ENCODE data around the gene ASPDH.

The ASPDH gene

DNA sequence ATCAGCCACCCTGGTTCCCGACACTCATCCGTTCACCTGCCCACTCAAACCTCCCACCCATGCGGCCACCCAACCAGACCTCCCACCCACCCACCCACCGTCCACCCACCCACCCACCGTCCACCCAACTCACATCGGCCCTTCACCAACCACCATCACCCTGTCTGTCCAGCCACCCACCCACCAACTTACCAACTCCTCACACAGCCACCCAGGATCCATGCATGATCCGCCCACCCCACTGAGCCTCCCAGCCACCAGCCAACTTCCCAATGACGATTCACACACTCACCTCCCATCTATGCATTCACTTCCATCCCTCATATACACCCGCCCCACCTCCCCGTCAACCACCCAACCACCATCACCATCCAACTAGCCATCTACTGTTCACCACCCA is 7.0 kb downstream of the ASPDH start:
- H3K27ac ChIP-seq: no peak overlapping the region
- TF ChIP-seq, protein P1, sequence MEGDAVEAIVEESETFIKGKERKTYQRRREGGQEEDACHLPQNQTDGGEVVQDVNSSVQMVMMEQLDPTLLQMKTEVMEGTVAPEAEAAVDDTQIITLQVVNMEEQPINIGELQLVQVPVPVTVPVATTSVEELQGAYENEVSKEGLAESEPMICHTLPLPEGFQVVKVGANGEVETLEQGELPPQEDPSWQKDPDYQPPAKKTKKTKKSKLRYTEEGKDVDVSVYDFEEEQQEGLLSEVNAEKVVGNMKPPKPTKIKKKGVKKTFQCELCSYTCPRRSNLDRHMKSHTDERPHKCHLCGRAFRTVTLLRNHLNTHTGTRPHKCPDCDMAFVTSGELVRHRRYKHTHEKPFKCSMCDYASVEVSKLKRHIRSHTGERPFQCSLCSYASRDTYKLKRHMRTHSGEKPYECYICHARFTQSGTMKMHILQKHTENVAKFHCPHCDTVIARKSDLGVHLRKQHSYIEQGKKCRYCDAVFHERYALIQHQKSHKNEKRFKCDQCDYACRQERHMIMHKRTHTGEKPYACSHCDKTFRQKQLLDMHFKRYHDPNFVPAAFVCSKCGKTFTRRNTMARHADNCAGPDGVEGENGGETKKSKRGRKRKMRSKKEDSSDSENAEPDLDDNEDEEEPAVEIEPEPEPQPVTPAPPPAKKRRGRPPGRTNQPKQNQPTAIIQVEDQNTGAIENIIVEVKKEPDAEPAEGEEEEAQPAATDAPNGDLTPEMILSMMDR (conservative IDR thresholded peaks at IDR 0.05): no peak

DNA sequence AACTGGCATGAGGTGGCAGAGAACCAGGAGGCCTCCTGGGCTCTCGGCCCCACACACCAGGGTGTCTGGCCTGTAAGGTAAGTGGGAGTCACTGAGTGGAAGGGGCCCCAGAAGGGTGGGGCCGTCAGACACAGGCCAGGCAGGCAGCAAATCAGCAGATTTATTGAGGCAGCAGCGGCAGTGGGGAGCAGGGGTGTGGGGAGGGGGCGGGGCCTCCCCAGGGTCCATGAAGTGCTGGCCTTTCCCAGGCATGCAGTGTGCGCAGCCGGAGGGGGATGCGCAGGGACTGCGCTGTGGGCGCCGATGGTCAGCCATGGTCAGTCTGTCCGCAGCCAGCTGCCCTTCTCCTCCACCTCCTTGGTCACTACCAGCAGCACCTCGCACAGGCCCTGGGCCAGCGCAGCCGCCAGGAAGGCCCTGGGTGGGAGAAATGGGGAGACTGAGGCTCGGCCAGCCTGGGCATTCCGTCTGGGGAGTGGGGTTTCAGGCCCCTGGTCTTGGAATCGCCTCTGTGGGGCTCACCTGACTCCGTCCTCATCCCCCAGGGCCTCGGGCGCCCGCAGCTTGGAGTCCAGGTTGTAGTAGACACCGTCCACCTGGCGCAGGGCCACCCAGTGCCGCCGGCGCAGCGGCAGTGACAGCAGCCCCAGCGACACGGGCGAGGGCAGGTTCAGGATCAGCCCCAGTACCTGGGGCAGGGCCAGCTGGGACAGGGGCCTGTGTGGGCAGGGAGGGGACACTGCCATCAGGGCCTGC is 7.7 kb downstream of the ASPDH start:
- TF ChIP-seq, protein P1 (conservative IDR thresholded peaks at IDR 0.05): no peak
- H3K27ac ChIP-seq: no peak overlapping the region

DNA sequence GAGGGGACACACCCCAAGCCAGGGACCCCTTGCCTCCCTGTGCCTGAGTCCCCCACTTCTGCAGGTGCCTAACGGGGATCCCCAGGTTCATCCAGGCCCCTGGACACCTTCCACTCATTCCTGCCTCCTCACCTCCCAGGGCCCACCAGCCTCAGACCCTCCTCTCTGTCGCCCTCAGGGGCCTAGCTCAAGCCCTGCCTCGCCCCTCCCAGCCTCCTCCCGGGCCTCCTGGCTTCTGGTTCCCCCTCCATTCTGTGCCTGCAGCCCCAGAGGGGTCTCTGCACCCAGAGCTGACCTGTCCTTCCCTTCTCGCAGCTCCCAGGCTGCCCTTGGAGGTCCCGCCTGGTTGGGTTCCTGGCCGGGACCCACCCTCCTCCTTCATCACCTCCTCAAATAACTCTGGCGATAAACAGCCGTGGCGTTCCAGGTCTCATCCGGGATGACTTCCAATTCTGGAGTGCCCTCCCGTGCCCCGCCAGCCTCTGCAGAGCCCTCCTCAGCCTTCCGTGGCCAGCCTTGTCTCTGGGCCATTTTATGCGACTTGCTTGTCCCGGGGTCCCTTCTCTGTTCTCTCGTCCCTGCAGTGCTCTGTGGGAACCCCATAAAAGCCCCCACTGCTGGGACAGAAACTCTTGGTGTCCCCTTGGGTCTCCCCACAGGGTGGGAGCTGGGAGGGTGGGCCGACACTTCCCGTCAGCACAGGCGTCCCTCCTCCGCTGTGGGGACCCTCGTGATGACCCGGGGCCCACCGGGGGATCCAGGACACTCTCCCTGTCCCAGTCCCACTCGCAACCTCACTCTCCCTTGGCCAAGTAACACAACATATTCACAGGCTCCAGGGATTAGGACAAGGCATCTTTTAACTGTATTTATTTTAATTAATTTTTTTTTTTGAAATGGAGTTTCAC is 11.9 kb downstream of the ASPDH start:
- TF ChIP-seq, protein P1 (conservative IDR thresholded peaks at IDR 0.05): no peak
- no peak overlapping the region for H3K27ac ChIP-seq

DNA sequence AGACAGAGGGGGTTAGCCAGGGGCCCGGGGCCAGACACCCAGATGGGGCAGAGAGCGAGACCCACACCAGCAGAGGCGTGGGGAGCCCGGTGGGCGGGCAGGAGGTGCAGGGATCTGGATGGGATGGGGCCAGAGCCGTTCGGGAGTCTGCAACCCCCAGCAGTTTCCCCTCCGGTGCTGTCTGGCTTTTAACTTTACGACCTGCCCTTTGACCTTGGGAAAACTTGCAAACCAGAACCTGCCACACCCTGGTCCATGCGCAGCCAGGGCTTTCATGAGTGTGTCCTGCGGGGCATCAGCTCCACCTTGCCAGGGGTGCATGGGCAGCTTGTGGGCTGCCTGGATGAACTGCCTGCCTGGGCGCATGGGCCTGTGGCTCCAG is 12.5 kb downstream of the ASPDH start:
- H3K27ac ChIP-seq: no peak overlapping the region
- TF ChIP-seq, protein P1 (conservative IDR thresholded peaks at IDR 0.05): no peak

DNA sequence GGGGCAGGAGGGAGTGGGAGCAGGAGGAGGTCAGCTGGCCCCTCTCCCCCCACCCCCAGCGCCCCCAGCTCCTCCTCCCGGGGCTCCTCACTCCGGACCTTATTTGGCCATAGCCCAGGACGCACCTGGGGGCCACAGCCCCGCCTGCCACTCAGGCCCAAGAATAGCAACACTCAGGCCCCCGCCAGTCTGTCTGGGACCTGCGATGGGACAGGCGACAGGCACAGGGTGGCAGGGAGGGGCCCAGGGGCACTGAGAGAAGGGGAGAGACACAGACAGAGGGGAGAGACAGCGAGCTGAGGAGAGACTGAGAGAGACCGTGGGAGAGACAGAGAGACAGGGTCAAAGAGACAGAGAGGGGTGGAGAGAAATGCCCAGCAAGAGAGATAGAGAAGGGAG is 13.0 kb downstream of the ASPDH start:
- H3K27ac ChIP-seq: no peak overlapping the region
- TF ChIP-seq, protein P1 (conservative IDR thresholded peaks at IDR 0.05): no peak

DNA sequence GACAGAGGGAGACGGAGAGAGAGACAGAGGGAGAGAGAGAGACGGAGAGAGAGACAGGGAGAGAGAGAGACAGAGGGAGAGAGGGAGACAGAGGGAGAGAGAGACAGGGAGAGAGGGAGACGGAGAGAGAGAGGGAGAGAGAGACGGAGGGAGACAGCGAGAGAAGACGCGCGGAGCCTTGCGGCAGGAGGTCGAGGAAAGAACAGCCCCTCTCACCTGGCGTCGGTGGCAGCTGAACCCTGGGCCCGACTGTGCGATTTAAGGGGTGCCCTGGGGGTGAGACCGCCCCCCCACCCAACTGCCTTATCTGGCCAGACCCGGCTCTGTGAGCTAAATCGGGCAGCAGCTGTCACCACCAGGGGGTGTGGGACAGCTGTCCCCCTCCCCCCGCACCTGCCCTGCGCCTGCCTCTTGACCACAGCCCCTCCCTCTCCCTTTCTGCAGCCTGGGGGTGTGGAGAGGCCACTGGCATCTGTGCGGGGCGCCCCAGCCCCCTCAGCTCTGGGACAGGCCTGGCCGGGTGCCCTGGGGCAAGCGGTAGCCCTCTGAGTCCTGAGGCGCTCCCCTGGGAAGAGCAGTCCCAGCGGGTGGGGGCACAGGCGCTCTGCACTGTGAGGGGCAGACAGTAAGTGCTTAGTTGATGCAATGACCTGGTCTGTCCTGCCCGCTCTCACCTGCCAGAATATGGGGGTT is 13.5 kb downstream of the ASPDH start:
- no peak overlapping the region for H3K27ac ChIP-seq
- TF ChIP-seq, protein P1 (conservative IDR thresholded peaks at IDR 0.05): peak; percentile 46

Data from VCaP (cell line).